HL-60 (cell line): ENCODE measurements around the gene KANK4.

Source experiments
- GABPA ChIP-seq: IDR thresholded peaks from 2 replicates; pipeline ENCODE4 v1.6.1; 2012; ENCODE audit warnings: low read depth
- POLR2AphosphoS5 ChIP-seq: IDR thresholded peaks from 2 replicates; pipeline ENCODE4 v1.6.1; 2012; ENCODE audit warnings: low read depth
- REST ChIP-seq: IDR thresholded peaks from 2 replicates; pipeline ENCODE4 v1.6.1; 2012; ENCODE audit warnings: low read depth; ENCODE audit not compliant: insufficient replicate concordance
- SPI1 ChIP-seq: IDR thresholded peaks from 2 replicates; pipeline ENCODE4 v1.6.1; 2012; ENCODE audit warnings: low read depth, mild to moderate bottlenecking, borderline replicate concordance
- TF ChIP-seq, protein P1 (sequence below): IDR thresholded peaks from one replicate; pipeline ENCODE4 v1.5.1; 2011; ENCODE audit warnings: low read length, control low read depth, inconsistent platforms; ENCODE audit not compliant: insufficient read depth

GRCh38 chr1:62325681-62326080, 6.4 kb upstream of the KANK4 start:
- TF ChIP-seq, protein P1, sequence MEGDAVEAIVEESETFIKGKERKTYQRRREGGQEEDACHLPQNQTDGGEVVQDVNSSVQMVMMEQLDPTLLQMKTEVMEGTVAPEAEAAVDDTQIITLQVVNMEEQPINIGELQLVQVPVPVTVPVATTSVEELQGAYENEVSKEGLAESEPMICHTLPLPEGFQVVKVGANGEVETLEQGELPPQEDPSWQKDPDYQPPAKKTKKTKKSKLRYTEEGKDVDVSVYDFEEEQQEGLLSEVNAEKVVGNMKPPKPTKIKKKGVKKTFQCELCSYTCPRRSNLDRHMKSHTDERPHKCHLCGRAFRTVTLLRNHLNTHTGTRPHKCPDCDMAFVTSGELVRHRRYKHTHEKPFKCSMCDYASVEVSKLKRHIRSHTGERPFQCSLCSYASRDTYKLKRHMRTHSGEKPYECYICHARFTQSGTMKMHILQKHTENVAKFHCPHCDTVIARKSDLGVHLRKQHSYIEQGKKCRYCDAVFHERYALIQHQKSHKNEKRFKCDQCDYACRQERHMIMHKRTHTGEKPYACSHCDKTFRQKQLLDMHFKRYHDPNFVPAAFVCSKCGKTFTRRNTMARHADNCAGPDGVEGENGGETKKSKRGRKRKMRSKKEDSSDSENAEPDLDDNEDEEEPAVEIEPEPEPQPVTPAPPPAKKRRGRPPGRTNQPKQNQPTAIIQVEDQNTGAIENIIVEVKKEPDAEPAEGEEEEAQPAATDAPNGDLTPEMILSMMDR = no peak
- TF ChIP-seq POLR2AphosphoS5 (no peak), REST (no peak), GABPA (no peak), SPI1 (no peak)
